GM20431 (cell line): Measurements from ENCODE around the gene CRMP1.
"Not testable (repeated sequence)": the region's sequence is repeated elsewhere in the genome, so short reads cannot be mapped to it uniquely, and the experiment has no call there.

ENCODE experiments used
- in situ Hi-C: fragments of 300-500 bp; cut with MseI, MboI; formaldehyde crosslinking; loops from one replicate; pipeline ENCODE4 v1.15.0; 2020; ENCODE audit warnings: low sequenced_read_pairs; ENCODE audit not compliant: unreplicated experiment

Gene CRMP1

DNA sequence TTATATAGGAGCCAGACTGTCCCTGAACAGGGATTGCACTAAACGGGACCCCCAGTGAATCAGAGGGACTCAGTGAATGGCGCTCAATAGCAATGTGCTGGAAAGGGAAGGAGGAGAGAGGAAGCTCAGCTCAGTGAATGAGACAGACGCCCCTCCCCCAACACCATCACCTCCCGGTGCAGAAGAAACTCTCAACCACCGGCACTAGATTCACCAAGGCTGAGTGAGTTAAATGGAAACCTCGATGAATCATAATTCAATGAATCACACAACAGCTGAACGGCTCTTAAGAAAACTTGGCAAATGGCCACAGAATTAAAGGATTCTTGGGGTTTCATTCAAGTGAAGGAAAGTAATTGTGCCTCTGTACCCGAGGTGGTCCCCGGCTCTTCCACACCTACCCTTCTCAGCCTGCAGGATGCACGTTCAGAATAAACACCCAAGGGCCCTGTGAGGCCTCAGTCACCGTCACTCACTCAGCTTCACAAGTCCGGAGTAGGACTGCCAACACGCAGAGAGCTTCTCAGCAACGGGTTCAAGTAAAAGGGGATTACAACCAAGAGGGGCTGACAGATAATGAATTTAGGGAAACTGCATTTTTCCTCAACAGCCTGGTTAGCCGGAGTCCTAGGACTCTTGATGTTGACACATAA lies 29.3 kb downstream of the CRMP1 start:
- in situ Hi-C loops = no loop called here

DNA sequence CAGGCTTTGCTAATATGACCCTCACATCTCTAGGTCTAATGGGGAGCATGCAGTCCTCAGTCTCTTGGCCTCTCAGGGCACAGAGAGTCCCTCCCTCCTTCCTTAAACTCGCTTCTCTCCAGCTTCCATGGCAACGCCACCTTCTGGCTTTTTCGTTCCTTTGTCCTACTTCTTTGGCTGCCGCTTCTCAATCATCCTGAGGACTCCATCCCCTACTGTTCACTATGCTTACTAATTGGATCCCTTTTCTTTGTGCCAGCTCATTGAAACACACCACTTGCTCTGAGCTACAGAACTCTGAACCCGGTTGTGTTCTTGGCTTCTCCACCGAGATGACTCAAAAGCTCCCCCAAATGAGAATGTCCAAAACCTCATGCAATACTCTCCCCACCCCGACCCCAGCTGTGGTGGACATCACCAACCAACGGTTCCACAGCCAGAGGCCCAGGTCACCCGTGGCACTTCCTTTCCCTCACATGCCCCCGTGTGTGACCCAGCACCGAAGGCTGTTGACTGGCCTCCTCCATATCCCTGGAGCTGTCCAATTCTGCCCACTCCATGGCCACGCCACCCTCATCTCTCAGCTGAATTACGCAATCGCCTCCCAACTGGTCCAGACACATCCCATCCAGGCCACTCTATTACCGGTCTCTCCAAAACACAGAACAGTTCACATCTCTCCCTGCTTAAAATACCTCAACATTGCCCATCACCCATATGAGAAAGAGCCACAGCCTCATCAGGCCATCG lies 34.7 kb downstream of the CRMP1 start:
- in situ Hi-C loops = no loop called here

- in situ Hi-C loops = no loop called here
Observed at GRCh38 chr4:5857199-5857598, 35.7 kb downstream of the CRMP1 start.

DNA sequence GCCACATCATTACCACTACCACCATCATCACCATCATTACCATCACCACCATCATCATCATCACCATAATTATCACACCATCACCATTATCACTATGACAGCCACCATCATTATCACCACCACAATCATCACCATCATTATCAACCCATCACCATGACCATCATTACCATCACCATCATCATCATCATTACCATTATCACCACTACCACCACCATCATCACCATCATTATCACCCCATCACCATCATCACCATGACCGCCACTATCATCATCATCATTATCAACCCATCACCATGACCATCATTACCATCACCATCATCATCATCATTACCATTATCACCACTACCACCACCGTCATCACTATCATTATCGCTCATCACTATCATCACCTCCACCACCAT lies 36.5 kb downstream of the CRMP1 start:
- in situ Hi-C loops = not testable (repeated sequence)

- in situ Hi-C loops = no loop called here
Observed at GRCh38 chr4:5854929-5855328, 38.0 kb downstream of the CRMP1 start.

GRCh38 chr4:5852523-5853202 lies 40.2 kb downstream of the CRMP1 start:
- in situ Hi-C loops = no loop called here

- in situ Hi-C loops = no loop called here
Observed at GRCh38 chr4:5851637-5852301, 41.1 kb downstream of the CRMP1 start.

DNA sequence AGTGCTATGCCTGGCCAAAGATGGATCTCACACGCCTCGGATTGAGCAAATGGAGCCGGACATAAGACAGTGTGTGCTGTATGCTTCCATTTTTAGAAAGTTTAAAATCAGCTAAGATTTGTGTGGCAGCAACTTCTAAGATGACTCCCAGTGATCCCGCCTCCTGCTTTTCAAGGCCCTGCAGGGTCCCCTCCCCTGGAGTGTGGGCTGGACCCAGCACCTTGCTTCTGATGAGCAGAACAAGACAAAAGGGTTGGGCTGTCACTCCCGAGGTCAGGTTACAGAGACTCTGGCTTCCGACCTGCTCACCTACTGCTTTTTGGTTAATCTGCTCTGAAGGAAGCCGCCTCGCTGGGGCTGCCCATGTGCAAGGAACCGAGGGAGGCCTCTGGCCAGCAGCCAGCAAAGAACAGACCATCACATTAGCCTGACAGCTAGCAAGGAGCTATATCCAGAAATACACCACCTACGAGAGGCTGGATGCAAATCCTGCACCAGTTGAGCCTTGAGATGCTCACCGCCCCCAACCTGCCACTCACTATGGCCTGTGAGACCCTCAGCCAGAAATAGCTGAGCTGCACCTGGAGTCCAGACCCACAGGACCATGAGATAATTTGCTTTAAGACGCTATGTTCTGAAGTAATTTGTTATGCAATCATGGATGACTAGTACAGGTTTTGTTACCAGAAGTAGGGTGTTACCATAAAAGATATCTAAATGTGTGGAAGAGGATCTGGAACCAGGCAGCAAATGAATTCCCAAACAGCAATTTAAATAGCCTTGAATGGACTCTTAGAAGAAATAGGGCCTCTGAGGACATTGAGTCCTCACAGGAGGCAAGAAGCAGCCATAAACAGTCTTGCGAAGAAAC lies 47.6 kb downstream of the CRMP1 start:
- in situ Hi-C loops = no loop called here

GRCh38 chr4:5843573-5844530 lies 49.0 kb downstream of the CRMP1 start:
- in situ Hi-C loops = no loop called here

- in situ Hi-C loops = no loop called here
Observed at GRCh38 chr4:5842456-5842855, 50.4 kb downstream of the CRMP1 start.

GRCh38 chr4:5839751-5840674 lies 52.9 kb downstream of the CRMP1 start:
- in situ Hi-C loops = no loop called here

DNA sequence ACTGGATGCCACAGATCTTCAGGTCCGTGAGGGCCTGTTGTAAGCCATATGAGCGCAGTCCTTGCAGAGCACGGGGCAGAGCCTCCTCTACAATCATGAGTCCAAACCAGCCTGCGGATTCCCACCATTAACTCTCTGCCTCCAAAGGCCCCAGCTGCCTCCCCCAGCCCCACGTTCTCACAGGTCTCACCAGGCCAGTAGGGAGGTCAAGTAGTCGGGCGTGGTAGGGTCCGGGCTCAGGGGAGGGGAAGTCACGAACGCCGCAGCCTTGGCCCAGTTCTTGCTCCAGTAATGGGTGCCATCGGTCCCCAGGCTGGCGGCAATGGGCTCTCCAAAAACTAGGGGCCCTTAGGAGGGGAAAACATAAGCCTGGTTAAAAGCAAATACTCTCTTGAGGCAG lies 53.6 kb downstream of the CRMP1 start:
- in situ Hi-C loops = no loop called here

DNA sequence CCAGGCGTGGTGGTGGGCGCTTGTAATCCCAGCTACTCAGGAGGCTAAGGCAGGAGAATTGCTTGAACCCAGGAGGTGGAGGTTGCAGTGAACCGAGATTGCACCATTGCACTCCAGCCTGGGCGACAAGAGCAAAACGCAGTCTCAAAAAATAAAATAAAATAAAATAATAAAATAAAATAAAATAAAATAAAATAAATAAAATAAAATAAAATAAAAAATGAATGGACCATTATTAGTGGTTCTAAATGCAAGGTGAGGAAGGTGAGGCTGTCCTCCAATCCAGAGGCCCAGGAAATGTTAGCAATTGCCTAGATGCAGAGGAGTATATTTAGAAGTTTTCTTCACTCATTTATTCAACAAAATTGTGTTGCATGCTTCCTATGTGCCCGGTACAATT lies 55.4 kb downstream of the CRMP1 start:
- in situ Hi-C loops = not testable (repeated sequence)

GRCh38 chr4:5836943-5837342 lies 55.9 kb downstream of the CRMP1 start:
- in situ Hi-C loops = no loop called here

- in situ Hi-C loops = no loop called here
Observed at GRCh38 chr4:5828005-5828391, 64.9 kb downstream of the CRMP1 start.

DNA sequence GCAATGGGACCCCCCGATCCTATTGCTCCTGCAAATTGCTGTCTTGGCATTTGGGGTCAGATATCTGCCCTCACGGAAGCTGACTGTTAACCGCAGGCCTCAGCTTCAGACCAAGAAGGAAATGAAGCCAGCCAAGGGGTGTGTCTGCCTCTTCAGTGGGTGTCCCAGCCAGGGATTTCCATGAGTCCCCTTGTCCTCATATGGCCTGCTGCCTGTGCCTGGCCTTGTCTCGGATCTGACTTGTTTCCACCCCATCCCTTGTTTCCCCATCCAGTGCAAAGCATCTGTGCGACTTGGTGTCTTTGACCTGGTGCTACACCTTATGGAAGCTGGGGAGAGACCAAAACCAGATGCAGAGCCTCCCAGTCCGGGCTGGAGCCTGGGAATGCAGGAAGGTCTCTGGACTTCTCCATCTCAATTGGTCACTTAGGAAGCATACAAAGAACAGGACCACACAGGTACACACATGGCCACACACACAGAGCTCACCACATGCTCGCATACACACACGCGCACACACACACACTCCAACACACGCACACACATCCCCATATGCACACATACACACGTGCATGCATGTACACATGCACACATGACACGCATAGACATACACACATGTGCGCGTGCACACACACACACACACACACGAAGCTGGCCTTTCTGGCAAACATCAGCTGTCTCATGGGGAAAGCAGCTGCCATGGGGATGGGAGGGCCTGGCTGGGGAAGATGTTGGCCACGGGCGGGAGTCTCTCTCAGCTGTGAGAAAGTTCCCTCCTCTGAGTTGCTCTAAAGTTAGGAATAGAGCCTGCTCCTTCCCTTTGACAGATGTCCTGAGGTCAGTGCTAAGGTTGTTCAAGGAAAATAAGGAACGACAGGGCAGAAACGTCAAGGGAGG lies 65.5 kb downstream of the CRMP1 start:
- in situ Hi-C loops = no loop called here
